DOHH2 (cell line): ENCODE data around the gene TRAF1.

ENCODE experiments used
- H3F3A ChIP-seq: fragments of 200-600 bp; sonication (generic), shearing (Covaris generic); 2 replicates; pipeline ENCODE4 v1.6.0; 2016; ENCODE audit warnings: antibody characterized with exemption, mild to moderate bottlenecking; ENCODE audit not compliant: control insufficient read depth, insufficient read depth
- H3K27ac ChIP-seq: fragments of 200-600 bp; sonication (generic); 2 replicates; pipeline ENCODE4 v1.5.1; 2014; ENCODE audit warnings: low read depth, mild to moderate bottlenecking, low read length, moderate library complexity
- H3K27me3 ChIP-seq: fragments of 200-600 bp; sonication (generic); 2 replicates; pipeline ENCODE4 v1.6.1; 2014; ENCODE audit warnings: mild to moderate bottlenecking, low read length, mixed read lengths; ENCODE audit not compliant: control insufficient read depth
- H3K36me3 ChIP-seq: fragments of 200-600 bp; sonication (generic); 2 replicates; pipeline ENCODE4 v1.6.1; 2014; ENCODE audit warnings: mild to moderate bottlenecking, low read length, moderate library complexity, mixed read lengths; ENCODE audit not compliant: control insufficient read depth
- H3K4me1 ChIP-seq: fragments of 200-600 bp; sonication (generic); 2 replicates; pipeline ENCODE4 v1.6.1; 2014; ENCODE audit warnings: mild to moderate bottlenecking, low read length, mixed read lengths; ENCODE audit not compliant: control insufficient read depth
- H3K4me2 ChIP-seq: fragments of 200-600 bp; sonication (generic); 2 replicates; pipeline ENCODE4 v1.6.0; 2014; ENCODE audit warnings: mild to moderate bottlenecking, low read length, moderate library complexity
- H3K4me3 ChIP-seq: fragments of 200-600 bp; sonication (generic); 2 replicates; pipeline ENCODE4 v1.5.1; 2014; ENCODE audit warnings: mild to moderate bottlenecking, low read length, mixed read lengths
- H3K79me2 ChIP-seq: fragments of 200-600 bp; sonication (generic); 2 replicates; pipeline ENCODE4 v1.6.1; 2014; ENCODE audit warnings: mild to moderate bottlenecking, low read length, mixed read lengths; ENCODE audit not compliant: control insufficient read depth
- H3K9me2 ChIP-seq: fragments of 200-600 bp; sonication (generic); replicated peaks from 2 replicates; pipeline ENCODE4 v1.6.1; 2014; ENCODE audit warnings: mild to moderate bottlenecking, low read length, mixed read lengths; ENCODE audit not compliant: control insufficient read depth
- H3K9me3 ChIP-seq: fragments of 200-600 bp; sonication (generic); 2 replicates; pipeline ENCODE4 v1.6.1; 2014; ENCODE audit warnings: antibody characterized with exemption, low read length, mixed read lengths; ENCODE audit not compliant: control insufficient read depth, insufficient read depth
- H4K20me1 ChIP-seq: fragments of 200-600 bp; sonication (generic); 2 replicates; pipeline ENCODE4 v1.6.0; 2014; ENCODE audit warnings: low read depth, mild to moderate bottlenecking, antibody characterized with exemption, low read length, moderate library complexity; ENCODE audit not compliant: control insufficient read depth, insufficient read depth
- EZH2phosphoT487 ChIP-seq: fragments of 200-600 bp; sonication (generic); IDR thresholded peaks from 2 replicates; pipeline ENCODE4 v1.6.1; 2017; ENCODE audit warnings: borderline replicate concordance, mild to moderate bottlenecking, antibody characterized with exemption, low read length, moderate library complexity, mixed read lengths
- TF ChIP-seq, protein P1 (sequence below): fragments of 200-600 bp; sonication (generic); IDR thresholded peaks from one replicate; pipeline ENCODE4 v1.5.1; 2014; ENCODE audit warnings: antibody characterized with exemption, mild to moderate bottlenecking, low read depth, low read length; ENCODE audit not compliant: poor library complexity, severe bottlenecking

The TRAF1 gene

GRCh38 chr9:120879446-120879845, 47.1 kb downstream of the TRAF1 start:
- H3F3A ChIP-seq: peaks cover 33% of the 10 kb centered on the region
- H3K27ac ChIP-seq: peak overlapping the region; percentile 95
- H3K27me3 ChIP-seq: no peaks in the 10 kb centered on the region
- H3K4me3 ChIP-seq: peak overlapping the region; percentile 93
- H4K20me1 ChIP-seq: no peaks in the 10 kb centered on the region
- TF ChIP-seq, protein P1, sequence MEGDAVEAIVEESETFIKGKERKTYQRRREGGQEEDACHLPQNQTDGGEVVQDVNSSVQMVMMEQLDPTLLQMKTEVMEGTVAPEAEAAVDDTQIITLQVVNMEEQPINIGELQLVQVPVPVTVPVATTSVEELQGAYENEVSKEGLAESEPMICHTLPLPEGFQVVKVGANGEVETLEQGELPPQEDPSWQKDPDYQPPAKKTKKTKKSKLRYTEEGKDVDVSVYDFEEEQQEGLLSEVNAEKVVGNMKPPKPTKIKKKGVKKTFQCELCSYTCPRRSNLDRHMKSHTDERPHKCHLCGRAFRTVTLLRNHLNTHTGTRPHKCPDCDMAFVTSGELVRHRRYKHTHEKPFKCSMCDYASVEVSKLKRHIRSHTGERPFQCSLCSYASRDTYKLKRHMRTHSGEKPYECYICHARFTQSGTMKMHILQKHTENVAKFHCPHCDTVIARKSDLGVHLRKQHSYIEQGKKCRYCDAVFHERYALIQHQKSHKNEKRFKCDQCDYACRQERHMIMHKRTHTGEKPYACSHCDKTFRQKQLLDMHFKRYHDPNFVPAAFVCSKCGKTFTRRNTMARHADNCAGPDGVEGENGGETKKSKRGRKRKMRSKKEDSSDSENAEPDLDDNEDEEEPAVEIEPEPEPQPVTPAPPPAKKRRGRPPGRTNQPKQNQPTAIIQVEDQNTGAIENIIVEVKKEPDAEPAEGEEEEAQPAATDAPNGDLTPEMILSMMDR: no peak
- no peak for TF ChIP-seq EZH2phosphoT487
- H3K36me3 ChIP-seq: peaks cover 36% of the 10 kb centered on the region
- no peaks in the 10 kb centered on the region for H3K9me3 ChIP-seq
- H3K4me2 ChIP-seq: peak overlapping the region; percentile 85
- H3K4me1 ChIP-seq: peaks cover 82% of the 10 kb centered on the region
- peaks cover 36% of the 10 kb centered on the region for H3K79me2 ChIP-seq
- no peaks in the 10 kb centered on the region for H3K9me2 ChIP-seq

DNA sequence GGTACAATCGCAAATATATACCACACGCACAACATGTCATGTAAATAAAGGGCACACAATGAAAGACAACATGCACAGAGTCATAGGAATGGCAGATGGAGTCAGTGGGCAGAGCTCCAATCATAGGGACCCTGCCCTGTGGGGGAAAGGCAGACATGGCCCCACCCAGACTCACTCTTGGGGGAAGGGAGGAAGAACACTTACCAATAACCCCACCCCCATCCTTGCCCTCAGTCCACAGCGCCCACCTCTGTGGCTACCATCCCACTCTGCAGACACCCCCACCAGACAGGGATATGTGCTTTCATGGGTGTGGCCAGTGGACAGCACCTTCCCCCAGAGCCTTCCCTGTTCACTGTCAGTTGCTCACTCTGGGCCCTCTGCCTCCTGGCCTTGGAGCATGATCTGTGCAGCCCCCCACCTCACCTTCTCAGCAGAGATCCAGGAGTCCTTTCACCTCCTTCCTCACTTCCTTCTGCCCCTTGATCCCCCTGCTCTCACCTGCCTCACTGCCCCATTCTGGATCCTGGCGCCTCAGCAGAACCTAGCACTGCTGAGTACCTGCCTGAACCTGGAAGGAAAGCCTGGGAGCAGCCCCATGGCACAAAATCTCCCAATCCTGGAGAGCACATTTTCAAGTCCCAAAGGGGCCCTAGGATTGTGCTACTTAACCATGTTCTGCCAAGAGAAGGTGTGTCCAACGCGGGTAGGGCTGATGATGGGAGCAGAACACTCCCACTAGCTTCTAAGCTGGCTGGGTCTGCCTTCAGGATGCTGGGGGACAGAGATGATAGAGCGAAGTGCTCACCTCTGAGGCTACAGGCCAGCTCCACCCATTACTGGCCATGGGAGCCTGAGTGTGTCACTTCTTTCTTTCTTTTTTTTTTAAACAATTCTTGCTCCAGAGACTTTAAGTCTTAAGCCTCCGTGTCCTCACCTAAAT, 48.1 kb downstream of the TRAF1 start:
- Histone ChIP-seq H3K9me3 (no peaks in the 10 kb centered on the region), H3F3A (peaks cover 31% of the 10 kb centered on the region), H4K20me1 (no peaks in the 10 kb centered on the region), H3K27me3 (no peaks in the 10 kb centered on the region), H3K4me3 (peak overlapping the region; percentile 93), H3K4me2 (peak overlapping the region; percentile 85), H3K4me1 (peaks cover 87% of the 10 kb centered on the region), H3K36me3 (peaks cover 46% of the 10 kb centered on the region), H3K79me2 (peaks cover 40% of the 10 kb centered on the region), H3K27ac (peak overlapping the region; percentile 95), H3K9me2 (no peaks in the 10 kb centered on the region)
- TF ChIP-seq EZH2phosphoT487: no peak
- TF ChIP-seq, protein P1: no peak

- no peaks in the 10 kb centered on the region for H3K9me3 ChIP-seq
- H3K4me2 ChIP-seq: peak overlapping the region; percentile 85
- H3K4me3 ChIP-seq: peak overlapping the region; percentile 93
- peaks cover 40% of the 10 kb centered on the region for H3K79me2 ChIP-seq
- TF ChIP-seq, protein P1: no peak
- TF ChIP-seq EZH2phosphoT487: no peak
- H3K27ac ChIP-seq: peak overlapping the region; percentile 95
- H3F3A ChIP-seq: peaks cover 33% of the 10 kb centered on the region
- no peaks in the 10 kb centered on the region for H4K20me1 ChIP-seq
- peaks cover 56% of the 10 kb centered on the region for H3K36me3 ChIP-seq
- peaks cover 86% of the 10 kb centered on the region for H3K4me1 ChIP-seq
- no peaks in the 10 kb centered on the region for H3K27me3 ChIP-seq
- no peaks in the 10 kb centered on the region for H3K9me2 ChIP-seq
Observed at GRCh38 chr9:120877276-120878034, 49.1 kb downstream of the TRAF1 start.
